ENCODE results near the gene C6orf52.

The C6orf52 gene

GRCh38 chr6:10643201-10643651 lies 51.2 kb downstream of the C6orf52 start:
- H3K4me1 ChIP-seq (ENCODE audit: insufficient read depth, low read length) = 0 out of 2 replicates have a peak, but pooled peaks cover 7% of the 10 kb centered on the region
- 96% methylated on average over 3 of the region's 3 CpGs for WGBS

DNA sequence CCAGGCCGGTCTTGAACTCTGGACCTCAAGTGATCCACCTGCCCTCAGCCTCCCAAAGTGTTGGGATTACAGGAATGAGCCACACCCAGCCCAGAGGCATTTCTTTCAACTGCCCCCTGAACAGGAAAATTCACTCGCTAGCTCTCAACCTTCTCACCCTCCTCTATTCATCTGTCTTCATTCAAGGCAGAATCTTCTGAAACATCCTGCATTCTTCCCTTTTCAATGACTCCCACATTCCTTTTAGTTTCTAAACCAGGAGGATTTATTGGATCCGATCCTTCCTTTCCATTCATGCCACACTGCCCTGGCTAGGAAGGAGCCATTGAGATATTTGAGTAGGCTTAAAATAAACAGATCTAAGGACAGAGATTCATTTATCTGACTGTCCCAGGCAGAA lies 52.9 kb downstream of the C6orf52 start:
- H3K36me3 ChIP-seq (ENCODE audit: insufficient read depth, low read length) = no peaks in the 10 kb centered on the region
- 87% methylated on average over 3 of the region's 3 CpGs for WGBS
- no peaks in the 10 kb centered on the region for H3K9me3 ChIP-seq (ENCODE audit: insufficient read depth, low read depth, low read length)
- no peaks in the 10 kb centered on the region for H3K27me3 ChIP-seq (ENCODE audit: insufficient read depth, low read length)
- no peak overlapping the region for H3K27ac ChIP-seq (ENCODE audit: low read depth, low read length)
- no peak overlapping the region for H3K4me3 ChIP-seq (ENCODE audit: low read length)
- no peak overlapping the region for H3K9ac ChIP-seq (ENCODE audit: low read depth, low read length)
- H3K4me1 ChIP-seq (ENCODE audit: insufficient read depth, low read length) = 0 out of 2 replicates have a peak, but pooled peaks cover 7% of the 10 kb centered on the region

More at GRCh38 chr6:10643201-10643651, 51.2 kb downstream of the C6orf52 start:
- Histone ChIP-seq H3K27ac (ENCODE audit: low read depth, low read length) (no peak overlapping the region), H3K27me3 (ENCODE audit: insufficient read depth, low read length) (no peaks in the 10 kb centered on the region), H3K9me3 (ENCODE audit: insufficient read depth, low read depth, low read length) (no peaks in the 10 kb centered on the region), H3K9ac (ENCODE audit: low read depth, low read length) (no peak overlapping the region), H3K36me3 (ENCODE audit: insufficient read depth, low read length) (no peaks in the 10 kb centered on the region), H3K4me3 (ENCODE audit: low read length) (no peak overlapping the region)

GRCh38 chr6:10640412-10640811 lies 54.0 kb downstream of the C6orf52 start:
- no peaks in the 10 kb centered on the region for H3K36me3 ChIP-seq (ENCODE audit: insufficient read depth, low read length)
- no peaks in the 10 kb centered on the region for H3K27me3 ChIP-seq (ENCODE audit: insufficient read depth, low read length)
- 0 out of 2 replicates have a peak, but pooled peaks cover 7% of the 10 kb centered on the region for H3K4me1 ChIP-seq (ENCODE audit: insufficient read depth, low read length)
- WGBS = 96% methylated on average over 8 of the region's 8 CpGs
- no peak overlapping the region for H3K4me3 ChIP-seq (ENCODE audit: low read length)
- no peaks in the 10 kb centered on the region for H3K9me3 ChIP-seq (ENCODE audit: insufficient read depth, low read depth, low read length)
- no peak overlapping the region for H3K9ac ChIP-seq (ENCODE audit: low read depth, low read length)
- H3K27ac ChIP-seq (ENCODE audit: low read depth, low read length) = no peak overlapping the region

DNA sequence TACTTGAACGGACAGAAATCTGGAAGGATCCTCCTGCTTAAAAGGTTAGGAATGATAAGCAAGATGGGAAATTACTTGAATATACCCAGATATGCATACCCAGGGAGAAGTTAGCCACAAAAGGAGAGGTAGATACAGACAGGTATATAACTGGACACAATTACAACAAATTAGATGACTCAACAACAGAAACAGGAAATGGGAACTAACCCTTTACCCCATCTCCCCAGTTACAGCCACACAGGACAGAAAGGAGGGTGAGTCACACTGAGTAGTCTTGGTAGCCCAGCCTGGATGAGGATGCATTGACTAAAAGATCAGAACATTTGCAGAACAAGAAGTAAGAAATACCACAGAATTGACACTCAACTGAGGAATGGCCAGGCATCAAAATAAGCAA lies 61.2 kb downstream of the C6orf52 start:
- Histone ChIP-seq H3K9me3 (ENCODE audit: insufficient read depth, low read depth, low read length) (no peaks in the 10 kb centered on the region), H3K9ac (ENCODE audit: low read depth, low read length) (no peak overlapping the region), H3K4me3 (ENCODE audit: low read length) (no peak overlapping the region), H3K4me1 (ENCODE audit: insufficient read depth, low read length) (peaks cover 11% of the 10 kb centered on the region), H3K27me3 (ENCODE audit: insufficient read depth, low read length) (no peaks in the 10 kb centered on the region), H3K36me3 (ENCODE audit: insufficient read depth, low read length) (peaks cover 5% of the 10 kb centered on the region), H3K27ac (ENCODE audit: low read depth, low read length) (peak overlapping the region; percentile 24; the same call in 1 of the 2 replicates)
- WGBS = 77% methylated on average over 1 of the region's 1 CpG

DNA sequence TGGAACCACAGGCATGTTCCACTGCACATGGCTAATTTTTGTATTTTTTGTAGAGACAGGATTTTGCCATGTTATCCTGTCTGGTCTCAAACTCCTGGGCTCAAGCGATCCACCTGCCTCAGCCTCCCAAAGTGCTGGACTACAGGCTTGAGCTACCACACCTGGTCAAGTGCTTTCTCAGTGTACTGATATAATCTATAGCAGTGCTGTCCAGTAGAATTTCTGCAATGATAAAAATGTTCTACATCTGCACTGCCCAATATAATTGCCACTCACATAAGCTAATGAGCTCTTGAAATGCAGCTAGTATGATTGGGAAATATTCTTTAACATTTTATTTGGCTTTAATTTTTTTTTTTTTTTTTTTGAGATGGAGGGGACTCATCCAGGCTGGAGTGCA lies 64.2 kb downstream of the C6orf52 start:
- H3K4me3 ChIP-seq (ENCODE audit: low read length) = no peak overlapping the region
- H3K27ac ChIP-seq (ENCODE audit: low read depth, low read length) = no peak overlapping the region
- no peaks in the 10 kb centered on the region for H3K9me3 ChIP-seq (ENCODE audit: insufficient read depth, low read depth, low read length)
- WGBS = 97% methylated on average over 1 of the region's 1 CpG
- H3K36me3 ChIP-seq (ENCODE audit: insufficient read depth, low read length) = peaks cover 36% of the 10 kb centered on the region
- H3K4me1 ChIP-seq (ENCODE audit: insufficient read depth, low read length) = peaks cover 11% of the 10 kb centered on the region
- no peak overlapping the region for H3K9ac ChIP-seq (ENCODE audit: low read depth, low read length)
- H3K27me3 ChIP-seq (ENCODE audit: insufficient read depth, low read length) = no peaks in the 10 kb centered on the region

DNA sequence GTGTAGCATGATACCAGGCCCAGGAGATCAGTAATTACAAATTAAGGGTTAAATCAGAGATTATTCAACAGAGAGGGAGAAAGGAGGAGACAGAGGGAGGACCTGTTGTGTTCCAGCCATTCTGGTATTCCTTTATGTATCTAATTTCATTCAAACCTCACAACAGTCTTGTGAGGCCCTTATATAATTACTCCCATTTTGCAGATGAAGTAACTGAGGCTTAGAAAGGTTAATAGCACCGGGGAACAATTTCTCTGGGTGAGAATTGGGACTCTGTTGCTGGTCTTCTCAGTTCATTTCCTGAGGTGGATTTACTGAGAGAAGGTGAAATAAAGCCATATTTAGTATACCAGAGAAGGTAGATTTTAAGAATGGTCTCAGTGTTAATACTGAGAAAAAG lies 66.6 kb downstream of the C6orf52 start:
- Histone ChIP-seq H3K4me1 (ENCODE audit: insufficient read depth, low read length) (no peaks in the 10 kb centered on the region), H3K36me3 (ENCODE audit: insufficient read depth, low read length) (peaks cover 58% of the 10 kb centered on the region), H3K9me3 (ENCODE audit: insufficient read depth, low read depth, low read length) (no peaks in the 10 kb centered on the region), H3K4me3 (ENCODE audit: low read length) (no peak overlapping the region), H3K27me3 (ENCODE audit: insufficient read depth, low read length) (no peaks in the 10 kb centered on the region), H3K9ac (ENCODE audit: low read depth, low read length) (no peak overlapping the region), H3K27ac (ENCODE audit: low read depth, low read length) (no peak overlapping the region)
- WGBS = 87% methylated on average over 1 of the region's 1 CpG

GRCh38 chr6:10626154-10626741 lies 68.2 kb downstream of the C6orf52 start:
- Histone ChIP-seq H3K4me1 (ENCODE audit: insufficient read depth, low read length) (no peaks in the 10 kb centered on the region), H3K27ac (ENCODE audit: low read depth, low read length) (no peak overlapping the region), H3K27me3 (ENCODE audit: insufficient read depth, low read length) (no peaks in the 10 kb centered on the region), H3K4me3 (ENCODE audit: low read length) (no peak overlapping the region), H3K9me3 (ENCODE audit: insufficient read depth, low read depth, low read length) (no peaks in the 10 kb centered on the region), H3K9ac (ENCODE audit: low read depth, low read length) (no peak overlapping the region), H3K36me3 (ENCODE audit: insufficient read depth, low read length) (peaks cover 74% of the 10 kb centered on the region)
- WGBS = 94% methylated on average over 9 of the region's 9 CpGs

DNA sequence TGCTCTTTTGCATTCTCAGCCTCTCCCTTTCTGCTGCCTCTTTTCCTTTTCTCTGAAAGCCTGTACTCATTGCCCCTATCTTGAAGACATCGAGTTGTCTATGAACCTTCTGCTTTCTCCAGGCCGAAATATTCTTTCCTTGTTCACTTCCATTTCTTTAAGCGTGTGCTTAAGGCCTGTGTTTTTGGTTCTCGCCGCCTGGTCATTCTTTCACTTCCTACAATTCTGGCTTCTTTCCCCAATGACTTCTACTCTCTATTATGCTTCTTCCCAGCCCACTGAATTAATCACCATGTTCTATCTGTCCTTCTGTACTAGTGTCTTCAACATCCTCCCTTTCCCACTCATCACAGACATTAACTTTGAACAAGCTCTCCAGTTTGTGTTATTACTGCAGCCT lies 69.6 kb downstream of the C6orf52 start:
- no peak overlapping the region for H3K27ac ChIP-seq (ENCODE audit: low read depth, low read length)
- no peaks in the 10 kb centered on the region for H3K4me1 ChIP-seq (ENCODE audit: insufficient read depth, low read length)
- no peaks in the 10 kb centered on the region for H3K9me3 ChIP-seq (ENCODE audit: insufficient read depth, low read depth, low read length)
- H3K27me3 ChIP-seq (ENCODE audit: insufficient read depth, low read length) = no peaks in the 10 kb centered on the region
- H3K9ac ChIP-seq (ENCODE audit: low read depth, low read length) = no peak overlapping the region
- H3K36me3 ChIP-seq (ENCODE audit: insufficient read depth, low read length) = peaks cover 88% of the 10 kb centered on the region
- 96% methylated on average over 5 of the region's 5 CpGs for WGBS
- H3K4me3 ChIP-seq (ENCODE audit: low read length) = no peak overlapping the region

GRCh38 chr6:10621847-10622246 lies 72.6 kb downstream of the C6orf52 start:
- no peaks in the 10 kb centered on the region for H3K27me3 ChIP-seq (ENCODE audit: insufficient read depth, low read length)
- no peak overlapping the region for H3K4me3 ChIP-seq (ENCODE audit: low read length)
- no peaks in the 10 kb centered on the region for H3K4me1 ChIP-seq (ENCODE audit: insufficient read depth, low read length)
- peaks cover 75% of the 10 kb centered on the region for H3K36me3 ChIP-seq (ENCODE audit: insufficient read depth, low read length)
- no peaks in the 10 kb centered on the region for H3K9me3 ChIP-seq (ENCODE audit: insufficient read depth, low read depth, low read length)
- H3K9ac ChIP-seq (ENCODE audit: low read depth, low read length) = no peak overlapping the region
- no peak overlapping the region for H3K27ac ChIP-seq (ENCODE audit: low read depth, low read length)
- 93% methylated on average over 4 of the region's 4 CpGs for WGBS

Measured in HUES64 (cell line).